ENCODE results near the gene SNX9.

The SNX9 gene

DNA sequence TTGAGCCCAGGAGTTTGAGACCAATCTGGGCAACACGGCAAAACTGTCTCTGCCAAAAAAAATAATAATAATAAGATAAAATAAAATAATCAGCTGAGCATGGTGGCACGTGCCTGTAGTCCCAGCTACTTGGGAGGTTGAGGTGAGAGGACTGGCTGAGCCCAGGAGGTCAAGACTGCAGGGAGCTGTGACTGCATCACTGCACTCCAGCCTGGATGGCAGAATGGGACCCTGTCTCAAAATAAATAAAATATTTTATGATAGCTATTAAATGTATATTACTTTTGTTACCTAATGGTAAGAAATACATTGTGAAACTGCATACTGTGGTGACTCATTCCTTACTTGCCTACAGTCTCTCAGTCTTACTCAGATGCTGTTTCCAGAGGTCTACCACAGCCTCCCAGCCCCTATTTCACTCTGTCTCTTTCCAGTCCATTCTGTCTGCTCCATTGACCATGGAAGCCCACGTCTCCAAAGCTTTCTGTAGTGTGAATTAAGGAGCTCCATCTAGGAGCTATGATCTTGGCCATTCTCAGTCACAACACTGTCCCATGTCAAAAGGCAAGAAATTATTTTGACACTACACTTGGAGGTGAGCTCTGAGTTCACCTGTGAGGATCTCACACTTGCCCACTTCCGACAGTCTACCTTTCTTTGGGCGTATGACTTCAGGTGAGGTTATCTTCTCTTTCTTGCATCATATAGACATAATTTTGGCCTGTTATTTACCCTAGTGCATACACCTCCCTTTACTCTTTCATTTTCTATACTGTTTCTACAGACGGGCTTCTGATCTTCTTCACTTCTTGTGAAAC is 22.4 kb upstream of the SNX9 start:
- DNase-seq (ENCODE audit: low read depth in 2 of 2, low spot score in 1 of 2): no peak

DNA sequence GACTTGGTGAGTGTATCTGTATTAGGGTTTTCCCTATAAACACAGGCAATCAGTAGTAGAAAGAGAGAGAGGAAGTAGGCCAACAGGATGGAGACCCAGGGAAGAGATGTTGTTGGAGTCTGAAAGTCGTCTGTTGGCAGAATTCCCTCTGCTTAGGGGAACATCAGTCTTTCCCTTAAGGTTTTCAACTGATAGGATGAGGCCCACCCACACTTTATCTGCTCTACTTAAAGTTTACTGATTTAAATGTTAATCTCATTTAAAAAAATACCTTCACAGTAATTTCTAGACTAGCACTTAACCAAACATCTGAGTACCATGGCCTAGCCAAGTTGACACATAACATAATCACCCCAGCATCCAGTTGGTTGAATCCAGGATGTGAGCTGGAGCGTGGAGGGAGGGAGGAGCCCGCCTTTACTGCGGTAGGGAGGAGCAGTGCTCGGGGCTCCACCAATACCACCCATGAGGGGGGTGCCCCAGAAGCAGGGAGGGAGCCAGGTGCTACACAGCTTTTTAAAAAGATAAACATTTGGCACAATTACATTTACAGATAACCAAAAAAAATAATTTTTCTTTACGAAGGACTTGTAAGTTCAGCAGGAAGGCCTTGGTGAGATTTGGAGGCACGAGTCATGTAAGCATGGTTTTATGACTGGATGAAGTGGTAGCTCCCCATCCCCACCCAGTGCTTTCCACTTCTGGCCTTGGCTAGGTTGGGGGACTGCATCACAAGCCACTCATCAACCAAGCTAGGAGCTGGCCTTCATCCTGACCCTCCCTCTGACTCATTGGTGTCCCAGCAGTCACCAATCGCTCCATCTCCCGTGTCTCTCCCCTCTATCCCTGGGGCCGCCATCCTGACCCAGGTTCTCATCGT is 18.4 kb upstream of the SNX9 start:
- no peak for DNase-seq (ENCODE audit: low read depth in 2 of 2, low spot score in 1 of 2)

DNA sequence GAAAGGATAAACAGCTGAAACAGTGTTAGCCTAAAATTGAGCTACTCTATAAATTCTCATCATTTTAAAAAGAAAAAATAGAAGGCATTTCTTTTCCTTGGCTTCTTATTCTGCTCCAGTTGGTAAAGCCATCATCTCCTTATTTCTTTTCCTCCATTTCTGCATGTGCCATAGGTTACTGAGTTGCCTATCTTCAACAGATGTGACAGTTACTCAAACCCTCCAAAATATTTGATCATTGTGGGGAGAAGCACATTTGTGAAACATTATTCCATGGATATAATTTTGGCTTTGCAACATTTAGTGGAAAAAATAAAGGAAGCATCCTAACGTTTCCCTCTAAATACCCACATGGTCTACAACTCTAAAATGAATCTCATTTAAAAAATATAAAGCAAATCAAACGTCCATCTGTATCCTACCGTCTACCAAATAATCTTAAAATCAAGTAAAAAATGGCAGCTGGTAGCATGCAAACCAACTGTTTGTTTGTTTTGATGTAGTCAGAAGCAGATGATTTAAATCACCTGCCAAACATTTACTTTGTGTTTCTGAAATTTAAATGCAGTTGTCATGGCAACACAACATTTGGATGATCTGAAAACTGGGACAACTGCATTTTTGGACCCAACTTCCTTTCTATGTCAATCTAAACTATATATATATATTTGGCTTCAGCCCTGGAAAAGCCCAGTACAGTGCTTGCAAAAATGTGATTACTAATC is 16.8 kb upstream of the SNX9 start:
- no peak for DNase-seq (ENCODE audit: low read depth in 2 of 2, low spot score in 1 of 2)

DNA sequence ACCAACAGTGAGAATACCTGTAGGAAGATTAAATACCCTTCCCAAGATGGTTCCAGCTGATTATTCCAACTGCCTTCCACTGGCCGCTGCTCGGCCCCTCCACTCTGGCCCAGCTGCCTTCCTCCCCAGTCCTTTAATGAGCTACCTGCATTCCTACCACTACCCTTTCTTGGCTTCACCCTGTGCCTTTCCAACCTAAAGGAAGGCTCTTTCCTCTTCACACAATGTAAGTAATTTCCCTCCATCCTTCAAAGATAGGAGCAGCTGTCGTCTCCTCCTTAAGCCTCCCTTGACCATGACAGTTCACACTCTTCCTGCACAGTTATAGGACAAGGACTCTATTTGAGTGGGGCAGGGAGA is 16.2 kb upstream of the SNX9 start:
- no peak for DNase-seq (ENCODE audit: low read depth in 2 of 2, low spot score in 1 of 2)

DNA sequence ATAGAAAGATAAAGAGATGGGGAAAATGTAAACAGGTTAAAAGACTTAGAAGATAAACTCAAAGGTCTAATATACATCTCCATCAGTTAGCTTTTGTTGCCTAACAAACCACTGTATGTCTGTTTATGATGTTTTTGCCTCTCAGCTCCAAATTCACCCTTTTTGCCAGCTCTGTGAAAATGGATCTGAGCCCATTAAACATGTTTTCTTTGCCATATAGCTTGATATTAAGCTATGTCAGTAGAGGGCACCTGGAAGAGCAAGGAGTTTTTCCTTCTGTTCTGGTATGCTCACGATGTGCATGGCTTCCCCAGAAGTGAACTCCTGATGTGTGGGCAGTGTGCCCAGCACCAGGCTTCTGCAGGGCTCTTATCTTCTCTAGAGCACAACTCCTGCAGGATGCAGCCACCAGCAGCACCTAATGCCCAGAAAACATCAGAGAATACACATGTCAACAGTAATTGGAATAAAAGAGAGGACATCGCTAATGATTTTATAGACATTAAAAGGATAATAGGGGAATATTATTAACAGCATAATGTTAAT is 14.6 kb upstream of the SNX9 start:
- no peak for DNase-seq (ENCODE audit: low read depth in 2 of 2, low spot score in 1 of 2)

DNA sequence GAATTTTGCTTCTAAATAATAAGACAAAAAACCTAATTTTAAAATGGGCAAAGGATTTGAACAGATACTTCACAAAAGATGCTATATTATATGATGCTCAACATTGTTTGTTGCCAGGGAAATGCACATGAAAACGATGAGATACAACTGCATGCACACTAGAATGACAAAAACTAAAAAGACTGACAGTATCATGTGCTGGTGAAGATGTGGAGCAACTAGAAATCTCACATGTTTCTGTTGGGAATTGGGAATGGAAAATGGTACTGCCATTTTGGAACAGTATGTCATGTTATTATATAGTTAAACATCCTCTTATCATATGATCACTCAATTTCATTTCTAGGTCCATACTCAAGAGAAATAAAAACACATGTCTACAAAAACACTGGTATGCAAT is 13.4 kb upstream of the SNX9 start:
- DNase-seq (ENCODE audit: low read depth in 2 of 2, low spot score in 1 of 2): no peak

DNA sequence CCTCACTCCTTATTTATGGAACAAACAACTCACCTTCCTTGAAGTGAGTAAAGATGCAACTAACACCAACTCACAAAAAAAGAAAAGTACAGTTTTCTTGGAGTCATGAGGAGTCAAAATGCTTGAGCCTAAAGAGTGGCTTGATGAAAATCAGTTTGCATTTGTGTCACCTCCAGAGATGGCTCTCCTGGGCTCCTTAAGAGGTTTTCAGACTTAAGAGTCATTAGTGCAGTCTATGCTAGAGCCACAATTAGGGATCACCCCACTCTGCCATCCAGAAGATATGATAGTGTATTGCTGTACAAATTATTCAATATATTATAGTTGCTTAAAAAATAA is 11.9 kb upstream of the SNX9 start:
- DNase-seq (ENCODE audit: low read depth in 2 of 2, low spot score in 1 of 2): no peak

DNA sequence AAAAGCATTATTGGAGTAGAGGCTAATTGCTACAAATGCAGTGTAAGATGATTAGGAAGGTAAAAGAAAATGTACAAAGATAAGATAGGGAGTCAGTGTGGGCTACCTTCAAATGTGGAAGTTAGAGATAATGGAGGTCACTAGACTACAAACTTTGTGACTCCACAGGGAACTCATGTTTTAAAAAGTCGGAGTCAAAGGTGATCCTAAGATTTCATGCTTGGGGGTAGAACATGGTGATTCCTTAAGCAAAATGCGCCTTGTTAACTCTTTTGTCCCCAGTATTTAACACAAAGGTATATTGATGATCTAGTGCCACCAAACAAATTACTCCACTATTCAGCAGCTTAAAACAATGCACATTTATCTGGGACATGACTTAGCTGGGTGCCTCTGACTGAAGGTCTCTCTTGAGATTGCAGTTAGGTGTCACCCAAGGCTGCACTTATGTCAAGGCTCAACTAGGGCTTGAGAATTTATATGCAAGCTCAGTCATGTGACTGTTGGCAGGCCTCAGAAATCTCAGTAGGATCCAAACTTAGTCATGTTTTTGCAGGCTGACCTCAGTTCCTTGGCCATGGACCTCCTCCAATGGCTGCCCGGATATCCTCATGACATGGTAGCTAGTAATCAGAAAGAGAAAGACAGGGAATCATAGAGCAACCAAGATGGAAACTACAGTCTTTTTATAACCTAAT is 11.4 kb upstream of the SNX9 start:
- DNase-seq (ENCODE audit: low read depth in 2 of 2, low spot score in 1 of 2): no peak

DNA sequence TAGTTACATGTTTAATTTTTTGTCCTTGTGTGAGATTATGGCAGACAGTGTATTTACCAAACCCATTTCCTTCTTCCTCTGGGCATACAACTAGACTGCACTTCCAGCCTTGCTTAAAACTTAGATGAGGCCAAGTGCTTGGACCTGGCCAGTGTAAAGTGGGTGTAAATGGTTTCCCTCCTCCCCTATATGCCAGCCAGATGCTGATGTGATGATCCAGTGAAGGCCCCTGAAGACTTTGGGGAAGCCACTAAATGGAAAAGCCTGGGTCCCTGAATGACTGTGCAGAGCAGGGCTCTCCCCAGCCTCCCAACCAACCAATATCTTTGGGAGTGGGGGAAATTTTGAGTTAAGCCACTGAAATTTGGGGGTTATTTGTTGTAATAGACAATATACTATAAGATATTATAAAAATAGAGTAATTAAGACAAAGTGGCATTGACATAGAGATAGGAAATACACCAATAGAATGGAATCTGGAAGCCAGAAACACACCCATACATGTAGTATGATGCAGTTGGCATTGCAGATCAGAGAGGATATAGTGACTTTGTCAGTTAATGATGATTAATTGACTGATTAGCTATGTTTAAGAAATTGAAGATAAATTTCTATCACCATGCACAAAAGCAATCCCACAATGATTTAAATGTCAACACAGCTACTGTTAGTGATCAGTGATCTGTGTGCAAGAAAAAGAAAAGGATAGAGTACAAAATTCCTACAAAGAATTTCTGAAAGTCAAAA is 10.4 kb upstream of the SNX9 start:
- DNase-seq (ENCODE audit: low read depth in 2 of 2, low spot score in 1 of 2): no peak

DNA sequence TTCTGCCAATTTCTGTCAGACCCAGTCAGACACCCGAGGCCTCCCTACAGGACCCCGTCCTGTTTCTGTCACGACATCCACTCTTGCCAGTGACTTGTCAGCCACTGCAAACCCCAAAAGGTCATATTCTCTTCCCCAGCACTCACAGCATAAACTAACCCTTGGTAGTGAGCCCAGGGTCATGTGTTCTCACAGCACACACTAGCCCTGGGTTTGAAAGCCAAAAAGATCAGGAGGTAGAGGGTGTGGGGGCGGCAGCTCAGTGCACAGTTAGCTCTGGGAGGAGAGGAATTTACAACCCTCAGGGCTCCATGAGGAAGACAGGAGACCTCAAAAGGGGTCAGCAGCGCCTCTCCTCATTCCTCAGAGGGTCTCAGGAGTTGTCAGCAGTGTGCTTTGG is 9.9 kb upstream of the SNX9 start:
- no peak for DNase-seq (ENCODE audit: low read depth in 2 of 2, low spot score in 1 of 2)

DNA sequence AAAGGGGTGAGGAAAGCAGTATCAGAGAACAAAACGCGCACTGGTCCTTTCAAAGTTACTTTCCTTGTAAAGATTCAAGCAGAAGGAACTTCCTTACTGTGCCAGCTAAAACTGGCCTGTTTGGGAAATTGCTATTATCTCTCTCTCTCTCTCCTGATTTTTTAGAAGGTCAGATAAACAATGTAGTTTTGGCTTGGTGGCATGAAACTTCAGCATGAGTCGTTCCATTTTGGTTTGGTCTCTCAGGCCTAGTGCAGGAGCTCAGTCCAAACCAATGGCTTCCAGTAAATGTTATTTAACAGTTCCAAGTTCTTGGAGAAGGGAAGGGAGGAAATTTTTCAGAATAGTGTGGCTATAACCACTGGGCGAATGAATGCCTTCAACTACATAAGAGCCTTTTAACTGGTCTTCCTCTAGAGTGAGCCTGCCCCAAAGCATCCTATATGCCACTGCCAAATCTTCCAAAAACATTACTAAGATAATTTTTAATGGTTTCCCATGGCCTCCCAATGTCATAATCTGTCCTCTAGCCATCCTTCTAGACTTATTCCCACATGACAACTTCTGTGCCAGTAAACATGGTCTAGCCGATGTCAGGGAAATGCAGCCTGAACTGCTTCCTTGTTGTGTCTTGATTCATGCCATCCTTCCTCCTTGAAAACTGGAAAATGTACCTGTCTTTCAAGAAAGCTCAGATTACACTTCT is 9.1 kb upstream of the SNX9 start:
- no peak for DNase-seq (ENCODE audit: low read depth in 2 of 2, low spot score in 1 of 2)

DNA sequence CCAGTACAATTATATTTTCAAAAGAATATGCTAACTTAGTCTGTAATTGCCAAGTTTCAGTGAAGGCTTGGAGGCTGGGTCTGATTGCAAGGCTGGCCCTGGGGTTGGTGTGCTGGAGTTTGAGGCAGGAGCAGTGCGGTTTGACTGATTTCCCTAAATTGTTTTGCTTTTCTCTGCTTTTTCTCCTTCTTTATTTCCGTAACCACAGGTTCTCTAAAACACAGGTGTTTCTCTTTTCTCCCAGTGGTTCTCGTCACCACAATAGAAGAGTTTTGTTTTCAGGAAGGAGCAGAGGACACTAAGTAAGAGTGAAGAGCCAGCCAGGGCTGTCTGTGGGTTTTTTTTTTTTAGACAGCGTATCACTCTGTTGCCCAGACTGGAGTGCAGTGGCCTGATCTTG is 8.2 kb upstream of the SNX9 start:
- DNase-seq (ENCODE audit: low read depth in 2 of 2, low spot score in 1 of 2): no peak

DNA sequence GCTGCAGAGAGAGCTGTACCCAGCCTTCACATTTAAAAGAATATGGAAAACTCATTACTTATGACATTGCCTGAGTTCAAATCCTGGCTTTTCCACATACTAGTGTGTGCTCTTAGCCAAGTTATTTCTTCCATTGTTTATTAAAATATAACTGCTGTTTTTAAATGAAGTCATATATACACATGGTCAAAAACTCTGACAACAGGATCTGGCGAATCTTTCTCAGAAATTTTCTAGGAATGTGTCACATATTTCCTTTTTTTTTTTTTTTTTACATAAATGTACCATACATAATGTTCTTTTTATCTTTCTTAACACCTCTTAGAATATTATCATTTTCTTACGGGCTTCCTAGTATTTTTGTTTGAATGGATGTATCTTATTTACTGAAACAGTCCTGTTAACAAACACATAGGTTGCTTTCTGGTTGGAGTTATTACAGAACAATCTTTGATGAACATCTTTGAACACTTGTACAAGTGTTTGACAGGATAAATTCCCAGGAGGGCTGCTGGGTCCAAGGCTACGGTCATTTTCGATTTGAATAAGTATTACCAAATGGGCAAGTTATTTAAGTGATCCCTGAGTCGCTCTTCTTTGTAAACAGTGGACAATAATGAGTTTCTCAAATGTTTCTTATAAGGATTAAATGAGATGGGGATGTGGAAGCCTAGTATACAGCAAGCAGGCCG is 1.6 kb upstream of the SNX9 start:
- no peak for DNase-seq (ENCODE audit: low read depth in 2 of 2, low spot score in 1 of 2)

DNA sequence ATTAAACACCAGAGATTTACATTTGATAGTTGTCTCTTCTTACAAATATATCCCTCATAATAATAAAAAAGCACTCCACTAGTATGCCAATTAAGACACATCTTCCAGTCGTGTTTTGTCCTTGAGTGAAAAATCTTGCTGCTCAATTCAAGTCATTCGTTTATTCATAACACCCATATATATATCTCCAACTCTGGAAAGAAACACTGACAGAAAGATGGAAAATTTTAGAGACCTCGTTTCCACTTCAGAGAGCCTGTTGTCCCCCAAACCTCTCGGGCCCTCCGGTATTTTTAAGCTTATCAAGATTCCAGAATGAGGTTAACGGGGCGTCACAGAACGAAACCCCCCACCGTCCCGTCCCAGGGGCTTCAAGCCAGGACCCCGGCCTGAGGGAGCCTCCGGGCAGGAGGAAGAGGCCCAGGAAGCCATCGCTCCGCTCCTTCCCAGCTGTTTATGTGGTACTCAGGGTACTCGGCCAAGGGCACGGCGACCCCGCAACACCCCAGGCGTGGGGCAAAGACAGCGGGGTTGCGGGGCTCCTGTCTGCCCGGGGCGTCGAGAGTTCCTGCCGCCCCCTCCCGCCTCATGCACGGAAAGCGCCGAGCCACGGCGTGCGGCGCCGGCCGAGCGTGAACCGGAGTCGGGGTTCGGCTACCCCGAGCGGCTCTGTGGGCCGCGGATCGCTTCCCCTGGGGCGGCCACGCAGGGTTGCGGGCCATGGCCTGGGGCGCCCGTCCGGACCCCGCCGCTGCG is 623 bp upstream of the SNX9 start:
- DNase-seq (ENCODE audit: low read depth in 2 of 2, low spot score in 1 of 2): no peak

DNA sequence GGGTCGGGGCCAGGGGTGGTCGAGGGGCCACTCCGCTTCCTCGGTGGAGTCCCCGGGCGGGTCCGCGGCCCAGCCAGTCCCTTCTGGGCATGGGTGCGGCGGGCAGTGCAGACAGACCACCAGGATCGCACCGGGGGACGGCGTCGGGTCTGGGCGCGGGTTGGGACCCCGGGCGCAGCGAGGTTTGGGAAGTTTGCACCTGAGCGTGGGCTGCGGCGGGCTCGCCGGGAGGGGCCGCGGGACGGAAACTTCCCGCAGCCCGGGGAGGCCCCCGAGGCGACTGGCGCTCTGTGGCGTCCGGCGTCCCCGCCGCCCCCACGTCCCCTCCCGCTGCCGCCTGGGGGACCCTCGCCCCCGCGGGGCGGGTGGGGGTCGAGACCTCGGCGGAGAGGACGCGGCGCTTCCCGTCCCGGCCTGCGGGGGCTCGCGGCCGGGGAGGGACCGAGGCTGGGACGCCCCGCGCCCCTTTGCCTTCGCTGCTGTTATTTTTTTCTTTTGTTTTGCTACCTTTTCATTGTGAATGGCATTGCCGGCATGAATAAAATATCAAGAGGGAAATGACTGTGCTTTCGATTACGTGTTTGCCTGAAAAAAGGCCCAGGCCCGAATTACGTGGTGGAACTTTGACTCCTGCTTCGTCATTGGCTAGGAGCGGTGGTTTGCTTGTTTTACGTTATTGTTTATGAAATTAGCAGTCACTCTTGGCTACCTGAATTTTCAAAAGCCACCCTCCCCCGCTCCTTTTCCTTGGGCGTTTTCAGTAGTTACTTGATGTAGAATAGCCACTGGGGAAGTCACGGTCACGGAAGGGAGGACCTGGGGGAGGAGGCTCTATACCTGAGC is 703 bp downstream of the SNX9 start:
- DNase-seq (ENCODE audit: low read depth in 2 of 2, low spot score in 1 of 2): peak; percentile 32 to 47

DNA sequence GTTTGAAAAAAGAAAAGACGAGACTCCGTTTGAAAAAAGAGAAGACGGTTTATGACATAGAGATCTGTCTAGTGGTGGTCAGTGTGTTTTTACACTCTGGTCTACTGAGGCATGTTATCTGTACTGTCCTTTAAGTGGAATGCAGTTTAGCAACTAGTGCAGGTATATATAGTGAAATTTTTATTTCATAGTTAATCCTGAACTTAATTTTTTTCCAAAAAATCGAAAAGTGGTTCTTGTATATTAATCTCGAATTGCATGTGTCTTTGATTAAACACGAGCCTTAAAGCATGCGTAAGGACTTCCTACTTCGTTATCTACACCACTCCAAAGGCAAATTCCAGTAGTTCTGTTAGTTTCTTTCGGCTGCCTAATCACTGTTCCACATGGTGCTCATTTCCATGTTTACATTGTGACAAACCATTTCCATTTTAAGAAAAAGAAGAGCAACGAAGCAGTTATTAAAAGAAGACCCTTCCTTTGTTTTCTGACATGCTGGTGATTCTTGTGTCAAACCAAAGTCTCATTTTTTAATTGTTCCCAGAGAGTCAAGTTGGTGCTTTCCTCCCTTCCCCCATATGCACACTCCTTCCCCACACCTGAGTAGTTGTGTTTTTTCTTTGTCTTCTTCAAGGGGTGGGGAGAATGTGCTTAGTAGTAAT is 2.3 kb downstream of the SNX9 start:
- no peak for DNase-seq (ENCODE audit: low read depth in 2 of 2, low spot score in 1 of 2)

Data from stimulated activated CD8-positive, alpha-beta memory T cell treated with anti-CD3 and anti-CD28 coated beads, Interleukin-4, amount 100 ng/mL, for 4 hours (primary cell).